C4-2B (cell line): ENCODE data around the gene GABPB2.

Source experiments
- ZFX ChIP-seq: fragments of 450-650 bp; IDR thresholded peaks from 2 replicates; pipeline ENCODE4 v1.6.1; 2017
- TF ChIP-seq, protein P1 (sequence below): fragments of 450-650 bp; conservative IDR thresholded peaks from 2 replicates; pipeline ENCODE4 v1.5.1; 2017; ENCODE audit warnings: mild to moderate bottlenecking

DNA sequence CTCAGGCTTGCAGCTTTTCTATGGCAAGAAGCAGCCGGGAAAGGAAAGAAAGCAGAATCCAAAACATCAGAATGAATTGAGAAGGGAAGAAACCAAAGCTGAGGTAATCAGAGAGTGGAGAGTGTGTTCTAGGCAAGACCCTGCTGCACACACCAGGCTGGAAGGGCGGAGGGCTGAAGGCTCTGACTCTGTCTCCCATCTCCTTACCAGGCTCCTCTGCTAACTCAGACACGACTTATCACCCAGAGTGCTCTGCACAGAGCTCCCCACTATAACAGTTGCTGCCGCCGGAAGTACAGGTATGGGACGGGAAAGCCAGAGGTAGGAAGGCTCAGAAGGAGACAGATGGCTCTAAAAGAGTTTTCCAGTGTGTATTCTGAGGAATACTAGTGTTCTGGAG, 96.6 kb downstream of the GABPB2 start:
- TF ChIP-seq, protein P1, sequence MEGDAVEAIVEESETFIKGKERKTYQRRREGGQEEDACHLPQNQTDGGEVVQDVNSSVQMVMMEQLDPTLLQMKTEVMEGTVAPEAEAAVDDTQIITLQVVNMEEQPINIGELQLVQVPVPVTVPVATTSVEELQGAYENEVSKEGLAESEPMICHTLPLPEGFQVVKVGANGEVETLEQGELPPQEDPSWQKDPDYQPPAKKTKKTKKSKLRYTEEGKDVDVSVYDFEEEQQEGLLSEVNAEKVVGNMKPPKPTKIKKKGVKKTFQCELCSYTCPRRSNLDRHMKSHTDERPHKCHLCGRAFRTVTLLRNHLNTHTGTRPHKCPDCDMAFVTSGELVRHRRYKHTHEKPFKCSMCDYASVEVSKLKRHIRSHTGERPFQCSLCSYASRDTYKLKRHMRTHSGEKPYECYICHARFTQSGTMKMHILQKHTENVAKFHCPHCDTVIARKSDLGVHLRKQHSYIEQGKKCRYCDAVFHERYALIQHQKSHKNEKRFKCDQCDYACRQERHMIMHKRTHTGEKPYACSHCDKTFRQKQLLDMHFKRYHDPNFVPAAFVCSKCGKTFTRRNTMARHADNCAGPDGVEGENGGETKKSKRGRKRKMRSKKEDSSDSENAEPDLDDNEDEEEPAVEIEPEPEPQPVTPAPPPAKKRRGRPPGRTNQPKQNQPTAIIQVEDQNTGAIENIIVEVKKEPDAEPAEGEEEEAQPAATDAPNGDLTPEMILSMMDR: no peak
- TF ChIP-seq ZFX: no peak
